GM18507 (cell line): ENCODE data around the gene SORBS1.
"Not testable (repeated sequence)": the region's sequence is repeated elsewhere in the genome, so short reads cannot be mapped to it uniquely, and the experiment has no call there.

Experiments used
- DNase-seq: peaks from one replicate; pipeline ENCODE4 v3.0.0; 2011; ENCODE audit warnings: low read depth; ENCODE audit not compliant: insufficient read length; ENCODE audit errors: extremely low spot score
- FAIRE-seq: peaks from 2 replicates; lab custom pipeline; 2011; peaks lifted over from hg19 to GRCh38; lab: Jason Lieb, UNC

SORBS1 gene

GRCh38 chr10:95475003-95475383 lies 86.2 kb downstream of the SORBS1 start:
- no peak for FAIRE-seq
- no peak for DNase-seq

DNA sequence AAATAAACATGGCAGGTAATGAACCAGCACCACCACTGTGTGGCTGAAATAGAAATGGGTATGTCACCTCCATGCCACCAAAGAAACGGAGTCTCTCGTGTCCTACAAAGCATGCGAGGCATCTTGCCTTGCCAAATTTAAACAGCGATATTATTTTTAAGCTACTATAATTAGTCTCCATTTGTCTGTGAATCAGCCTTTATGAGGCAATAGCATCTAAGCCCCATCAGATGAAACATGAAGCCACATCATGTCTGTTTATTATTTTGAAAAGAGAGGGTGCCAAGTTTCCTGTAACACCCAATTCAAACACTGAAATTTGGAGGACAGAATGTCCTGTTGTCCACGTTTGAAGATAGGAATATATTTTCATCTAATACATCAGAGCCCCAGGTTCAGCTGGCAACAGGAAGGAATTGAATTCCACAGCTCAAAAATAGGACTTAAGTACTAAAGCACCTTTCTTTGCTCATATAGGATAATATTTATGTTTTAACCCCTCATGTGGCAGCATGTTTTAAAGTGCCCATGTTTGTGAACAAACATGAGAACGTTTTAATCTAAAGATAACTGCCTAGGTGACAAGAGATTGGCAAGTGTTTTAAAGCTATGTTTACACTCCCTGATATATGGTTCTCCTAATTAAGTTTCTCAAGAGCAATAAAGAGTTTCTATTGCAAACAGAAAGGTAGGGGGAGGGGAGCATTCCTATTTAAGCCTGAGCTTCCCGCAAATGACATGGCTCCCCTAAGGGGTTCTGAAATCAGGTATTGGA lies 86.8 kb downstream of the SORBS1 start:
- DNase-seq (no peak), FAIRE-seq (no peak)

- FAIRE-seq (no peak), DNase-seq (no peak)
Measured at GRCh38 chr10:95472304-95473088, 88.7 kb downstream of the SORBS1 start.

GRCh38 chr10:95469676-95470075 lies 91.5 kb downstream of the SORBS1 start:
- FAIRE-seq, result no peak
- DNase-seq, result no peak

- FAIRE-seq (no peak), DNase-seq (no peak)
Measured at GRCh38 chr10:95469251-95469650, 91.9 kb downstream of the SORBS1 start.

GRCh38 chr10:95467642-95468041 lies 93.5 kb downstream of the SORBS1 start:
- DNase-seq, FAIRE-seq: not testable (repeated sequence)

- FAIRE-seq (no peak), DNase-seq (no peak)
Measured at GRCh38 chr10:95467162-95467599, 94.0 kb downstream of the SORBS1 start.

DNA sequence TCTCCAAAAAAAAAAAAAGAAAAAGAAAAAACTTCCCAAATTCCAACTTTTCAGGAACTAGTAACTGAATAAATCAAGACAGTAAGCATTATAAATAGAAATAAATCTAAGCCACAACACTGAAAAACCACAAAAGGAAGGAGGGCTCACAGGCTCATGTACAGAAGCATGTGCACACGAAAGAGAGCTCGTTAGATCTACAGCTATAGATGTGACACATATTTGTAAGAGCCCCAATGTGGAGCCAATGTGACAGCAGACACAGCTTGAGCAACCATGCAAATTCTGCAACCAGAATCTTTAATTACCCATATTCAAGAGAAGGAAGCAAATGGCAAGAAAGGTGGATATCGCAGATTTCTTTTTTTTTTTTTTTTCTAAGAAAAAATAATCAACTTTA lies 94.7 kb downstream of the SORBS1 start:
- FAIRE-seq (no peak), DNase-seq (no peak)

DNA sequence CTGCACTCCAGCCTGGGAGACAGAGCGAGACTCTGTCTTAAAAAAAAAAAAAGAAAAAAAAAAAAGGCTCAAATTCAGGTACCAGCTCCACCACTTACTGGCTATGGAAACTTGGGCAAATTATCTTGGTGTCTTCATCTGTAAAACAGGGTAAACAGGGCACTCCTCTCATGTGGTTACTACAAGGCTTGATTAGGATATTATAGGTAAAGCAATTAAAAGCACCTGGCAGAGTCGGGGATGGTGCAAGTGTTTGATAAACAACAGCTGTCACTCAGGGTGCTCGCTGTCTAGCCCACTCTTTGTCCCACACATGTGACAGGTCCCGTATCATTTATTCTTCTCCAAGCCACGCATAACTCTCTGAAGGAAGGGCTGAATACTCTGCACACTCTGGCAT lies 96.9 kb downstream of the SORBS1 start:
- no peak for FAIRE-seq

GRCh38 chr10:95462740-95463667 lies 98.2 kb downstream of the SORBS1 start:
- FAIRE-seq (no peak), DNase-seq (no peak)

More for the DNA sequence above, 96.9 kb downstream of the SORBS1 start:
- no peak for DNase-seq

DNA sequence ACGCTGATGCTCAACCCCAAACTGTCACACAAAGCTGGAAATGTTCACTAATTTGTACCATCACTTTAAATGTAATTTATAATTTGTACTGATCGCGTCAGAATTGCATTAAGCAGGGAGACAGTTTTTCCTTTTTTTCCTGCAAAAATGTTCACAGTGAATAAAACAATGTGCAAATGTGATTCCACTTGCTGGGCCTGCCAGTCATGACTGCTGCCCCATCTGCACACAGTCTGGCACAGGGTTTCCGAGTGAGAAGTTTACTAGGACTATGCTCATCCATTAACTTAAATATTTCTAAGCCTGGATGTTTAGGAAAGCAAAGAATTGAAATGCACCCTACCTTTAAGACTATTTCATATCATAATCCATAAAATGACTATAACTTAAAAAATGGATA lies 99.6 kb downstream of the SORBS1 start:
- DNase-seq (no peak), FAIRE-seq (no peak)

DNA sequence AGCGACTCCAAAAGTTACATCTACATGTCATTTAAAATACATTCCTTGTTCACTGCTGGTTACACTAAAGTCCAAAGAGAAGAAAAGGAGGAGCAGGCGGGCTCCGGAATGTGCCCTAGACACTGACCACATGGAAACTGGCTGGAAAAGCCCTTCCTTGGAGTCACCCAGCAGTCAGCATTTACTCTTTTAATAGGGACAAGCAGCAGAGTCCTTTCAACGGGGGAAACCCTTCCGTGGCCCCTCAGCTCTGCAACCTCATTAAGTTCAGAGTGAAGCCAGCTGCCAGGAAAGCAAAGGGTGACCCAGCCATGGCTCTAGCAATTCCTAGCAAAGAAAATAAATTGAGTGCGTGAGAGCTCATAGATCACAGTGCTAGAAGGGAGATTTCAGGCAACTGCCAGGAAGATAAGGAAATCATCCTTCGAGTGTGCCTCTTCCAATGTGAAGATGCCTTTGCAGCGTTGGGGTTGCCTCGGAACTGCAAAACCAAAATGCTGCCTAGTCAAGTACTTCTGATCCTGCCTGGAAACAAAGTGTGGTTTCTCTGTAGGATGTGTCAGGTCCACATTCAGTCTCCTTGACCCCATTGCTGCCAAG lies 101.6 kb downstream of the SORBS1 start:
- FAIRE-seq (no peak), DNase-seq (no peak)

DNA sequence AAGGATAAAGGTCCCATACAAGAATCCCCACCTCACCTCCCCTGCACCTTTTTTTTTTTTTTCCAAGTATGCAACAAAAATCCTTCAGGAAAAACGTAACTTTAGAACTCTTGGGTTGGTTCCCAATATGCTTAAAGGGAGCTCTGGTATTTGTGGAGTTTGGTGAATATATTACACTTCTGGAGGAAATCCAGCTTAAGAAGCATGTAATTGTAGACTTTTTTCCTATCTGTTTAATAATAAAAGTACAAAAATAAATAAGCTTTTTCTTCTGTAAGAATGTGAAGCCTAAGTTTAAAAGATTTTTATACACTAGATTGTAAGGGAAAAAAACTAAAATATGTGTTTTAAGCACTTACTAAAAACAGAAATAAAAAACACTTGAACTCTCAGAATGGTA lies 102.3 kb downstream of the SORBS1 start:
- FAIRE-seq (no peak), DNase-seq (no peak)

- FAIRE-seq, result no peak
Measured at GRCh38 chr10:95458014-95458413, 103.2 kb downstream of the SORBS1 start.

DNA sequence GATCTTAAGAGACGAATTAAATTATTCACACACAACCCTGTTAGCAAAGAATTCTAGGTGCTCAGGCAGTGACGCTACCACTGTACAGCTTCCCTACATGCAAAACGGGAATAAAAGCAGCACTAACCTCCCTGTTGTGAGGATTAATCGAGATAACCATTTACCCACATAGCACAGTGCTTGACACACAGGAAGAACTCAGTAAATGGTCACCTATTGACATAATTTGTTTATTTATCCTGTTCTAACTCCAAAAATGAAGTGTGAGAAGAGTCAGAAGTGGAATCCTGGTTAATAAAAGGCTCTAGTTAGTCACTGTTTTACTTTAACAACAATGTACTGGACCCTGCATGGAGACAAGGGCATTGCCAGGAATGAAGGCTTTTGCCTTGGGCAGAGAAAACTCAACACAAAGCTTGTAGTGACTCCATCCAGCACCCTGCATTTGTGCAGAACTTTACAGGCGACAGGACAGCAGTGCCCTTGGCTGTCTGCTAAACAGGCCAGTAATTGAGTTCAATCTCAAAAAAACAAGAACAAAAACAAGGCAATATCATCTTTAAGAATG lies 103.8 kb downstream of the SORBS1 start:
- FAIRE-seq, result no peak
- no peak for DNase-seq

More at GRCh38 chr10:95458014-95458413, 103.2 kb downstream of the SORBS1 start:
- DNase-seq, result no peak

DNA sequence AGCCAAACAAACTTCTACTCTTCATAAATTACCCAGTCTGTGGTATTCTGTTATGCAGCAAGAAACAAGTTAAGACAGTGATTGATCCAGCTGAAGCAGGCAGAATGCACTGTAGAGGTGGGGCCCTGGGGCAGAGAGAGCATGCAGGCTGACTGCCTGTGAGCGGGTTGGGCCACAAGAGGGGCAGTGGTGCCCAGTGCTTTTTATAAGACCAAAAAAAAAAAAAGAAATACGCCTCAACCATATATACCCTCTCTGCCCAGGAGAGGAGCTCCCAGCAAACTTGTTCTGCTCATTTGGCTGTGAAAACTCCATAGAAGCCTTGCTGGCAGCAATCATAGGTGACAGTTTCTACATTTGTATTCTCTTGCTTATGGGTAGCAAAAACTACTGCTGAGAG lies 104.7 kb downstream of the SORBS1 start:
- DNase-seq (no peak), FAIRE-seq (no peak)

DNA sequence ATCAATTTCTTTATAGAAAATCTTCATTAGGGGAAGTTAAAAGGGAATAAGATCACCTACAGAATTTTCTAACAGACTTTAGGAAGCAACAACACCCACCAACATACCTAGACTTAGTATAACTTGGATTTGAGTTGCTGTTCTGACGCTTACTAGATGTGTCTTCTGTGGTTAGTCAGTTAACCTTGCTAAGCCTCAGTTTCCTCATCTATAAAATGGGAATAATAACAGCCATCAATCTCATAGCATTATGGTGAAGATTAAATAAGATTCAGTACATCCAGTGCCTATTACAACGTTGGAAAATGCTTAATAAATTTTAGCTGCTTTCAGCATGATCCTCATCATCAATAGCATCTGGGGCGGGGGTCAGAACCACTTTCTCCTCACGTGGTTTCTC lies 106.2 kb downstream of the SORBS1 start:
- DNase-seq (no peak), FAIRE-seq (no peak)

GRCh38 chr10:95454356-95454755 lies 106.8 kb downstream of the SORBS1 start:
- DNase-seq (no peak), FAIRE-seq (no peak)
